Muscle of back (tissue), 11 donors: ENCODE measurements around the gene SERPINB1. TPM values are rescaled to one million over a fixed set of nuclear protein-coding genes. Genes with fewer than 3 reads are reported as not detected.
"Not testable (repeated sequence)": the region's sequence is repeated elsewhere in the genome, so short reads cannot be mapped to it uniquely, and the experiment has no call there.

ENCODE experiments used
- DNase-seq, 3 donors: peaks; one replicate each; pipeline versions ENCODE4 v3.0.0 to v3.0.0-alpha.2; 2013
- polyA plus RNA-seq, 10 donors: library from polyadenylated mRNA; unstranded; fragments of 120-200 nt; gene quantifications; one replicate each; pipeline ENCODE4 v1.2.1, GENCODE V29; 2013; ENCODE audit not compliant: insufficient read length in 10 of 10

Gene SERPINB1
- polyA plus RNA-seq, 10 donors, result 14.5 to 20.3 (median 16.0) TPM

GRCh38 chr6:2818593-2818992 is 23.1 kb downstream of the SERPINB1 start:
- peak in 1 of 3 donors; percentile 33 for DNase-seq

GRCh38 chr6:2817903-2818443 is 23.7 kb downstream of the SERPINB1 start:
- no peak for DNase-seq

- DNase-seq, result no peak
These were observed 25.5 kb downstream of the SERPINB1 start for GRCh38 chr6:2816158-2816557.

GRCh38 chr6:2812695-2813094 is 29.0 kb downstream of the SERPINB1 start:
- DNase-seq, result no peak

GRCh38 chr6:2810092-2810671 is 31.5 kb downstream of the SERPINB1 start:
- DNase-seq, result no peak

GRCh38 chr6:2809015-2809414 is 32.6 kb downstream of the SERPINB1 start:
- no peak for DNase-seq

- DNase-seq, result no peak
These were observed 34.1 kb downstream of the SERPINB1 start for GRCh38 chr6:2807342-2808090.

- DNase-seq, result no peak
These were observed 35.0 kb downstream of the SERPINB1 start for GRCh38 chr6:2806644-2807043.

- no peak for DNase-seq
These were observed 36.6 kb downstream of the SERPINB1 start for GRCh38 chr6:2805031-2805430.

- no peak for DNase-seq
These were observed 37.1 kb downstream of the SERPINB1 start for GRCh38 chr6:2804516-2804915.

GRCh38 chr6:2803731-2804429 is 37.8 kb downstream of the SERPINB1 start:
- DNase-seq, result no peak

GRCh38 chr6:2802521-2803060 is 39.1 kb downstream of the SERPINB1 start:
- DNase-seq, result no peak

GRCh38 chr6:2801687-2802086 is 40.0 kb downstream of the SERPINB1 start:
- DNase-seq, result not testable (repeated sequence)

- no peak for DNase-seq
These were observed 40.9 kb downstream of the SERPINB1 start for GRCh38 chr6:2800552-2801316.

GRCh38 chr6:2799936-2800527 is 41.6 kb downstream of the SERPINB1 start:
- DNase-seq, result no peak

GRCh38 chr6:2798586-2799134 is 43.0 kb downstream of the SERPINB1 start:
- DNase-seq, result peak in 1 of 3 donors; percentile 12

GRCh38 chr6:2797564-2798031 is 44.1 kb downstream of the SERPINB1 start:
- DNase-seq, result no peak

- no peak for DNase-seq
These were observed 44.8 kb downstream of the SERPINB1 start for GRCh38 chr6:2796861-2797260.

GRCh38 chr6:2795956-2796355 is 45.7 kb downstream of the SERPINB1 start:
- DNase-seq, result no peak

- no peak for DNase-seq
These were observed 46.5 kb downstream of the SERPINB1 start for GRCh38 chr6:2795162-2795561.
